Neural crest cell (in vitro differentiated cells): Measurements from ENCODE around the gene VSX1. TPM values are rescaled to one million over a fixed set of nuclear protein-coding genes. Genes with fewer than 3 reads are reported as not detected.

Source experiments
- DNase-seq: peaks from one replicate; pipeline ENCODE4 v3.0.0; 2021; ENCODE audit warnings: low read depth, mixed read lengths, low spot score
- H3K27ac Mint-ChIP-seq: one replicate; pipeline ENCODE4 v1.8.0; 2021; ENCODE audit warnings: mild to moderate bottlenecking, mixed read lengths; ENCODE audit not compliant: unreplicated experiment
- H3K27me3 Mint-ChIP-seq: 2 replicates; pipeline ENCODE4 v1.8.0; 2021; ENCODE audit warnings: low read depth, mild to moderate bottlenecking, mixed read lengths
- H3K36me3 Mint-ChIP-seq: 2 replicates; pipeline ENCODE4 v1.8.0; 2021; ENCODE audit warnings: low read depth, mild to moderate bottlenecking, mixed read lengths
- H3K4me1 Mint-ChIP-seq: 2 replicates; pipeline ENCODE4 v1.8.0; 2021; ENCODE audit warnings: mixed read lengths
- H3K4me3 Mint-ChIP-seq: one replicate; pipeline ENCODE4 v1.8.0; 2021; ENCODE audit warnings: mild to moderate bottlenecking, mixed read lengths
- H3K9me3 Mint-ChIP-seq: 2 replicates; pipeline ENCODE4 v1.8.0; 2021; ENCODE audit warnings: mixed read lengths
- total RNA-seq: library from RNA; stranded (reverse); gene quantifications from 2 replicates; pipeline ENCODE4 v1.2.1, GENCODE V29; 2021
- TF ChIP-seq, protein P1 (sequence below): fragments of 200-600 bp; sonication (generic); conservative IDR thresholded peaks from 2 replicates; pipeline ENCODE4 v1.5.0; 2021; ENCODE audit warnings: antibody characterized with exemption, mild to moderate bottlenecking

Gene VSX1
- total RNA-seq, 1 donor from 2014 or later, result 4.2 TPM

DNA sequence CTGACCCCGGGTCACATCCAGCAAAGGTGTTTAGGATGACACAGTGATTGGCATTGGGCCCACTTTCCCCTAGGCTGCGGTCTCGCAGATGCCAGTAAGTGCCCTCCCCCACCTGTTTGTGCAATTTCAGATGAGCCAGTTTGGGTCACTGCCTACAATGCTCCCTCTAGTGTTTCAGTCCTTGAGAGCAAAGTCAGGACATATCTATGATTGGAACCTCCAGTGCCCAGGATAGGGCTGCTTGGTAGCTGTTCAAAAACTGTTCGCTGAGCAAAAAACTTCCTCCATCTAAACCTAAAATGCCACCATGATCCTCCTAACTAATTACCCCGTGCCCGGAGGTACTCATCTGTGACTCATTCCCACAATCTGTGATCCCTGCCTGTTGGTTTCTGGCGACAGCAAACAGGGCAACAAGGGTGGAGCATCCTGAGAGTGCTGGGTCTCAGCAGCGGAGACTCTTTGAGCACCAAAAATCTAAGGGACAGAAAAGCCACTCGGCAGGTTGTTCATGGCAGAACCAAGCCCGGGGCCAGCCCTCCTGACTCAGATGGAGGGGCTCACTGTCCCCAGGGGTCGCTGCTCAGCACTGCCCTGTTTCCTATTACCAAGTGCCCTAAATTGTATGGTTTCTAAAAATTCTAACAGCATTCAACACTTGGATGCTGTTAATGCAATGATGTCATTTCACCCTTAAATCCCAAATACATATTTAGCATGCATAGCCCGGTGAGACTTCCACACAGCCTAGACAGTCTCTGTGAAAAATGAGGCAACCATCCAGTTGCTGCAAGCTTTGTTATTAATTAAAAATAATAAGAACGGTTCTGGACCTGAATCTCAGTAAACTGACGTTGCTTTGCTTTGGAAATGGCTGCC lies 5.0 kb downstream of the VSX1 start:
- TF ChIP-seq, protein P1, sequence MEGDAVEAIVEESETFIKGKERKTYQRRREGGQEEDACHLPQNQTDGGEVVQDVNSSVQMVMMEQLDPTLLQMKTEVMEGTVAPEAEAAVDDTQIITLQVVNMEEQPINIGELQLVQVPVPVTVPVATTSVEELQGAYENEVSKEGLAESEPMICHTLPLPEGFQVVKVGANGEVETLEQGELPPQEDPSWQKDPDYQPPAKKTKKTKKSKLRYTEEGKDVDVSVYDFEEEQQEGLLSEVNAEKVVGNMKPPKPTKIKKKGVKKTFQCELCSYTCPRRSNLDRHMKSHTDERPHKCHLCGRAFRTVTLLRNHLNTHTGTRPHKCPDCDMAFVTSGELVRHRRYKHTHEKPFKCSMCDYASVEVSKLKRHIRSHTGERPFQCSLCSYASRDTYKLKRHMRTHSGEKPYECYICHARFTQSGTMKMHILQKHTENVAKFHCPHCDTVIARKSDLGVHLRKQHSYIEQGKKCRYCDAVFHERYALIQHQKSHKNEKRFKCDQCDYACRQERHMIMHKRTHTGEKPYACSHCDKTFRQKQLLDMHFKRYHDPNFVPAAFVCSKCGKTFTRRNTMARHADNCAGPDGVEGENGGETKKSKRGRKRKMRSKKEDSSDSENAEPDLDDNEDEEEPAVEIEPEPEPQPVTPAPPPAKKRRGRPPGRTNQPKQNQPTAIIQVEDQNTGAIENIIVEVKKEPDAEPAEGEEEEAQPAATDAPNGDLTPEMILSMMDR, result peak; percentile 24
- Mint-ChIP-seq H3K27me3 (peaks cover 95% of the 10 kb centered on the region), H3K4me1 (no peaks in the 10 kb centered on the region), H3K27ac (no peak overlapping the region), H3K9me3 (no peaks in the 10 kb centered on the region), H3K36me3 (no peaks in the 10 kb centered on the region), H3K4me3 (no peak overlapping the region)
- DNase-seq, result no peak

DNA sequence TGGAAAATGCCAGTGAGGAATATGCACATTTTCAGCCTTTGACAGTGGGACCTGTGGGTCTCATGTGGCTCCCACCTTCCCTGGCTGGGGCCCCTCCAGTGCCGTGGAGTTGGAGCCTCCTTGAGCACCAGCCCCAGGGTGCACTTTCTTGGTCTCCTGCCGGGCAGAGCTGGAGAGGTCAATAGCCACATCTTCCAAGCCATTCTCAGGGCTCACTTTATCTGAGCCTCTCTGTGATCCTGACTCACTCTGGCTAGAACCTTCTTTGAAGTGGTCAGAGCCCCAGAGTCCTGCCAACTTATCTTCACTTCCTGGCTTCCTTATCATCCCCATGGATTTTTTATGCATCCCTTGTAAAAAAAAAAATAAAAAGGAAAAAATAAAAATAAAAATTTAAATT lies 5.7 kb downstream of the VSX1 start:
- Mint-ChIP-seq H3K4me1 (no peaks in the 10 kb centered on the region), H3K36me3 (no peaks in the 10 kb centered on the region), H3K27me3 (peaks cover 98% of the 10 kb centered on the region), H3K4me3 (no peak overlapping the region), H3K9me3 (no peaks in the 10 kb centered on the region), H3K27ac (no peak overlapping the region)
- no peak for DNase-seq
- TF ChIP-seq, protein P1, result no peak

DNA sequence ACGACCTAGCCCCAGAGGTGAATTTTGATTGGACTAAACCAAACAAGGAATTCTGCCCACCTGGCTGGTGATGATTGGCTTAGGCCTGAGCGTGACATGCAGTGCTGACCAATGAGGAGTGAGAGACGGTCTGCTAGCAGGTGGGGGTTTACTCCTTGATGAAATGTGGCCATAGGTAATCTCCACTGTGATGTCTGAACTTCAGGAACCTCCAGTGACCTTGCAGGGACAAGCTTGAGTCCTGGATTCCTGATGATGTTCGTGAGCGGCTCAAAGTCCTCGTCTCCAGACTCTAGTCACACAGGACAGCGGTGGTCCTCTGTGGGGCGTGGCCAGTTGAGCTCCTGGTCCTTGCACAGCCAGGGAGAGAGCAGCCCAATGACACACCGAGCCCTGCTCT lies 8.4 kb downstream of the VSX1 start:
- H3K4me3 Mint-ChIP-seq, result no peak overlapping the region
- H3K36me3 Mint-ChIP-seq, result no peaks in the 10 kb centered on the region
- no peak overlapping the region for H3K27ac Mint-ChIP-seq
- H3K9me3 Mint-ChIP-seq, result no peaks in the 10 kb centered on the region
- H3K4me1 Mint-ChIP-seq, result no peaks in the 10 kb centered on the region
- DNase-seq, result no peak
- TF ChIP-seq, protein P1, result no peak
- peaks cover 94% of the 10 kb centered on the region for H3K27me3 Mint-ChIP-seq

DNA sequence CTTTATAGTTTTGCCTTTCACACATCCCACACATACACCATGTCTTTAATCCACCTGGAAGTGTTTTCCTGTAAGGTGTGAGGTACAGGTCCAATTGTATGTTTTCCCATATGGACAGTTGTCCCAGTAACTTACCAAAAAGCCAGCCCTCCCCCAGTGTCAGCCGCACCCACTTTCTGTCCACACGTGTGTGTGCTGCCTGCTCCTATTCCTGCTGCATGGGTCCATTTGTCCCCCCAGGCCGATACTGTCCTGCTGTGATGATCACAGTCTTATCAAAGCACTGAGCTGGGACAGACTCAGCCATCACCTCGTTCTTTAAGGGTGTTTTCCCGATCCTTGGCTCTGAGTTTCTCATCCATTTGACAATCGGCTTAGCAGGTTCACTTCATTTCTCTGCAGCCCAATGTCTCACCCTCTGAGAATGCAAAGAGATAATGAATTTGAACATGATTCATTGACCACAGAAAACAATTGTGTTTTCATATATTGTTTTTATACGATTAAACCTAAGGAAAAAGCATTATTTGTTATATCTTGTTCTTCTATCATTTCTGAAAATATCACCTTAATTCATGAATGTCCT lies 9.6 kb downstream of the VSX1 start:
- Mint-ChIP-seq H3K4me1 (no peaks in the 10 kb centered on the region), H3K4me3 (no peak overlapping the region), H3K27ac (no peak overlapping the region), H3K36me3 (no peaks in the 10 kb centered on the region), H3K27me3 (peaks cover 82% of the 10 kb centered on the region), H3K9me3 (no peaks in the 10 kb centered on the region)
- no peak for DNase-seq
- TF ChIP-seq, protein P1, result no peak

DNA sequence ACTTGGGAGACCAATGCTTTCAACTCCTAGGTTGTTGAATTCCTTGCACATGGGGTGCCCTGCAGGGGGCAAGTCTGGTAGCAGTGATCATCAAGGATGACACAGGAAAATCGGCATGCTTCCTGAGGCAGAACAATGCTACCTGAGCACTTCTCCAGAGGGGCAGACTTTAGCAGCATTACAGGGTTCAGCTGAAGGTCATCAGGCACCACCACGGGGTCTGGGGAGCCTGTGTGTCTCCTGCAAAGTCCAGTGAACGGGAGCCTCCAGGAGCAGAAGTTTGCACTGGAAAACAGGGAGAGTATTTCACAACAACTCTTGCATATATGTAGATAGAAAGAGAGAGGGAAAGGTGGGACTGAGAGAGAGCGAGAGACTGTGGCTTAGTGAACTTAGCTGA lies 10.2 kb downstream of the VSX1 start:
- Mint-ChIP-seq H3K4me3 (no peak overlapping the region), H3K9me3 (no peaks in the 10 kb centered on the region), H3K36me3 (no peaks in the 10 kb centered on the region), H3K27me3 (peaks cover 76% of the 10 kb centered on the region), H3K4me1 (no peaks in the 10 kb centered on the region), H3K27ac (no peak overlapping the region)
- DNase-seq, result no peak
- TF ChIP-seq, protein P1, result no peak
